KMS-11 (cell line): Measurements from ENCODE around the gene CCDC70.

ENCODE experiments used
- H2AFZ ChIP-seq: fragments of 200-600 bp; sonication (generic); 2 replicates; pipeline ENCODE4 v1.6.1; 2016; ENCODE audit warnings: antibody characterized with exemption, mixed run types, low read depth
- H3K27ac ChIP-seq: fragments of 200-600 bp; sonication (generic); 2 replicates; pipeline ENCODE4 v1.6.1; 2016; ENCODE audit warnings: mild to moderate bottlenecking, mixed run types
- H3K27me3 ChIP-seq: fragments of 200-600 bp; sonication (generic); 2 replicates; pipeline ENCODE4 v1.6.1; 2017; ENCODE audit warnings: mild to moderate bottlenecking, low read depth, mixed run types, moderate library complexity; ENCODE audit not compliant: insufficient read depth
- H3K36me3 ChIP-seq: fragments of 200-600 bp; sonication (generic); 2 replicates; pipeline ENCODE4 v1.6.1; 2017; ENCODE audit warnings: mild to moderate bottlenecking, mixed run types; ENCODE audit not compliant: insufficient read depth
- H3K4me1 ChIP-seq: fragments of 200-600 bp; sonication (generic); 2 replicates; pipeline ENCODE4 v1.6.1; 2016; ENCODE audit warnings: mild to moderate bottlenecking, low read depth, mixed run types; ENCODE audit not compliant: poor library complexity, severe bottlenecking
- H3K4me2 ChIP-seq: fragments of 200-600 bp; sonication (generic); 2 replicates; pipeline ENCODE4 v1.7.0; 2016; ENCODE audit warnings: mild to moderate bottlenecking, mixed run types
- H3K4me3 ChIP-seq: fragments of 200-600 bp; sonication (generic); IDR thresholded peaks from 2 replicates; pipeline ENCODE4 v1.6.1; 2017; ENCODE audit warnings: low read depth, low read length, mixed read lengths; ENCODE audit not compliant: insufficient read depth
- H3K79me2 ChIP-seq: fragments of 200-600 bp; sonication (generic); 2 replicates; pipeline ENCODE4 v1.6.1; 2016; ENCODE audit warnings: low read depth, mixed run types; ENCODE audit not compliant: insufficient read depth
- H3K9ac ChIP-seq: fragments of 200-600 bp; sonication (generic); 2 replicates; pipeline ENCODE4 v1.6.1; 2016; ENCODE audit warnings: mild to moderate bottlenecking, mixed run types
- H4K20me1 ChIP-seq: fragments of 200-600 bp; sonication (generic); 2 replicates; pipeline ENCODE4 v1.6.1; 2016; ENCODE audit warnings: mild to moderate bottlenecking, mixed run types; ENCODE audit not compliant: insufficient read depth
- CTCF ChIP-seq: fragments of 200-600 bp; sonication (generic); conservative IDR thresholded peaks from 2 replicates; pipeline ENCODE4 v1.6.1; 2017; ENCODE audit warnings: low read depth, mild to moderate bottlenecking, antibody characterized with exemption, low read length, moderate library complexity, mixed read lengths

CCDC70 gene

GRCh38 chr13:51846756-51847155 lies 15.0 kb upstream of the CCDC70 start:
- Histone ChIP-seq H3K4me1 (no peaks in the 10 kb centered on the region), H3K36me3 (no peaks in the 10 kb centered on the region)
- TF ChIP-seq CTCF = no peak

GRCh38 chr13:51848674-51849073 lies 13.1 kb upstream of the CCDC70 start:
- Histone ChIP-seq H3K36me3 (no peaks in the 10 kb centered on the region), H3K27me3 (no peaks in the 10 kb centered on the region), H2AFZ (no peak overlapping the region), H4K20me1 (no peaks in the 10 kb centered on the region), H3K4me3 (no peak overlapping the region), H3K27ac (no peak overlapping the region), H3K9ac (no peak overlapping the region), H3K4me2 (no peak overlapping the region), H3K4me1 (no peaks in the 10 kb centered on the region), H3K79me2 (no peaks in the 10 kb centered on the region)
- no peak for TF ChIP-seq CTCF

More at GRCh38 chr13:51846756-51847155, 15.0 kb upstream of the CCDC70 start:
- no peak overlapping the region for H3K27ac ChIP-seq
- no peak overlapping the region for H2AFZ ChIP-seq
- H3K9ac ChIP-seq = no peak overlapping the region
- H3K4me2 ChIP-seq = no peak overlapping the region
- H4K20me1 ChIP-seq = no peaks in the 10 kb centered on the region
- no peak overlapping the region for H3K4me3 ChIP-seq
- H3K27me3 ChIP-seq = no peaks in the 10 kb centered on the region
- H3K79me2 ChIP-seq = no peaks in the 10 kb centered on the region

- Histone ChIP-seq H3K4me1 (no peaks in the 10 kb centered on the region), H3K4me3 (no peak overlapping the region), H3K36me3 (no peaks in the 10 kb centered on the region), H3K9ac (no peak overlapping the region), H3K4me2 (no peak overlapping the region), H3K79me2 (no peaks in the 10 kb centered on the region), H3K27me3 (no peaks in the 10 kb centered on the region), H3K27ac (no peak overlapping the region), H2AFZ (no peak overlapping the region), H4K20me1 (no peaks in the 10 kb centered on the region)
- peak; percentile 29 for TF ChIP-seq CTCF
These were observed 12.3 kb upstream of the CCDC70 start for GRCh38 chr13:51849145-51850101.

GRCh38 chr13:51856027-51856736 lies 5.6 kb upstream of the CCDC70 start:
- Histone ChIP-seq H3K27me3 (no peaks in the 10 kb centered on the region), H4K20me1 (no peaks in the 10 kb centered on the region), H3K27ac (no peak overlapping the region), H3K4me3 (no peak overlapping the region), H3K9ac (no peak overlapping the region), H2AFZ (no peak overlapping the region), H3K4me1 (no peaks in the 10 kb centered on the region), H3K4me2 (no peak overlapping the region), H3K36me3 (no peaks in the 10 kb centered on the region), H3K79me2 (no peaks in the 10 kb centered on the region)
- TF ChIP-seq CTCF = no peak
